IMR-90 (cell line): Measurements from ENCODE around the gene ACTN1.

ENCODE experiments used
- POLR2A ChIP-seq: IDR thresholded peaks from 2 replicates; pipeline ENCODE4 v1.6.1; 2012; ENCODE audit warnings: mild to moderate bottlenecking, low read depth, low read length
- RAD21 ChIP-seq: IDR thresholded peaks from 2 replicates; pipeline ENCODE4 v1.6.1; 2012; ENCODE audit warnings: low read length, improper control_type of control experiment
- RFX5 ChIP-seq: IDR thresholded peaks from 2 replicates; pipeline ENCODE4 v1.8.0; 2012; ENCODE audit warnings: low read depth, mild to moderate bottlenecking, low read length, moderate library complexity
- USF2 ChIP-seq: fragments of 150-350 bp; IDR thresholded peaks from 2 replicates; pipeline ENCODE4 v1.6.1; 2017; ENCODE audit warnings: mild to moderate bottlenecking, antibody characterized with exemption, low read length, low read depth
- TF ChIP-seq, protein P1 (sequence below): conservative IDR thresholded peaks from 2 replicates; pipeline ENCODE4 v1.5.1; 2012; ENCODE audit warnings: mild to moderate bottlenecking, low read depth, low read length, improper control_type of control experiment

DNA sequence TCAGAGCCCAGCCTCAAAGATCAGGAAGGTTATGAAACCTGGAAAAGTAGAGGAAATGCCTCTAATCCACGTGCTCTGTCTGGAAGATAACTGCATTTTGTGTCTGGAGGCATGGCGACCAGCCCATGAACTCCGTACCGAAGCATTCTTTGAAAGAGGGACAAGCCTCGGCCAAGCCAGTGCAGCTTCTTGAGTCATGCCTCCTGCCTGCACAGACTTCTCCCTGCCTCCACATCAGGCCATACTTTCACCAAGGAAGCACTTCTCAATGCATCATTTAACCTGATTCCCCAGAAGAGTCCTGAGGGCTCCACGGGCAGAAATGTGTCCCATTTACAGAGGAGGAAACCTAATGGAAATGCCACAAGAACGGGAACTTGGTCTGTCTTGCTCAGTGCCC lies 3.4 kb downstream of the ACTN1 start:
- TF ChIP-seq, protein P1, sequence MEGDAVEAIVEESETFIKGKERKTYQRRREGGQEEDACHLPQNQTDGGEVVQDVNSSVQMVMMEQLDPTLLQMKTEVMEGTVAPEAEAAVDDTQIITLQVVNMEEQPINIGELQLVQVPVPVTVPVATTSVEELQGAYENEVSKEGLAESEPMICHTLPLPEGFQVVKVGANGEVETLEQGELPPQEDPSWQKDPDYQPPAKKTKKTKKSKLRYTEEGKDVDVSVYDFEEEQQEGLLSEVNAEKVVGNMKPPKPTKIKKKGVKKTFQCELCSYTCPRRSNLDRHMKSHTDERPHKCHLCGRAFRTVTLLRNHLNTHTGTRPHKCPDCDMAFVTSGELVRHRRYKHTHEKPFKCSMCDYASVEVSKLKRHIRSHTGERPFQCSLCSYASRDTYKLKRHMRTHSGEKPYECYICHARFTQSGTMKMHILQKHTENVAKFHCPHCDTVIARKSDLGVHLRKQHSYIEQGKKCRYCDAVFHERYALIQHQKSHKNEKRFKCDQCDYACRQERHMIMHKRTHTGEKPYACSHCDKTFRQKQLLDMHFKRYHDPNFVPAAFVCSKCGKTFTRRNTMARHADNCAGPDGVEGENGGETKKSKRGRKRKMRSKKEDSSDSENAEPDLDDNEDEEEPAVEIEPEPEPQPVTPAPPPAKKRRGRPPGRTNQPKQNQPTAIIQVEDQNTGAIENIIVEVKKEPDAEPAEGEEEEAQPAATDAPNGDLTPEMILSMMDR, result no peak
- TF ChIP-seq RFX5, result no peak
- TF ChIP-seq USF2, result no peak
- TF ChIP-seq POLR2A, result peak; percentile 61; the same call in 1 of the 2 replicates
- peak; percentile 35; the same call in 1 of the 2 replicates for TF ChIP-seq RAD21
